PC-3 (cell line): ENCODE measurements around the gene SLFNL1. TPM values are rescaled to one million over a fixed set of nuclear protein-coding genes. Genes with fewer than 3 reads are reported as not detected.

Experiments used
- ATAC-seq: fragments of 200-7000 bp; cut with Tn5 transposase; 2 replicates; pipeline ENCODE4 v1.9.1; 2020; ENCODE audit warnings: mild to moderate bottlenecking, moderate library complexity
- BruUV-seq: library from RNA; stranded (reverse); fragments of 400-500 nt; replicated peaks from 2 replicates; lab custom pipeline; 2021; lab: Mats Ljungman, UMichigan
- CTCF ChIA-PET: fragments of 300-600 bp; sonication (Branson Sonifier 250); formaldehyde crosslinking; loops from one replicate; lab custom pipeline; 2022; ENCODE audit warnings: antibody characterized with exemption; lab: Charles Lee
- POLR2A ChIA-PET: fragments of 300-600 bp; sonication (Branson Sonifier 250); formaldehyde crosslinking; loops from one replicate; lab custom pipeline; 2022; ENCODE audit warnings: antibody characterized with exemption; ENCODE audit not compliant: unreplicated experiment; lab: Charles Lee
- DNase-seq: peaks from one replicate; pipeline ENCODE4 v3.0.0-alpha.2; 2015
- H2AFZ ChIP-seq: fragments of 300-600 bp; sonication (generic); 2 replicates; pipeline ENCODE4 v1.6.0; 2016; ENCODE audit warnings: antibody characterized with exemption, low read length
- H3F3A ChIP-seq: fragments of 300-600 bp; sonication (generic); one replicate; pipeline ENCODE4 v1.6.0; 2017; ENCODE audit warnings: antibody characterized with exemption, low read length, control low read depth, mild to moderate bottlenecking; ENCODE audit not compliant: unreplicated experiment
- H3K27ac ChIP-seq: fragments of 300-600 bp; sonication (generic); 2 replicates; pipeline ENCODE4 v1.5.1; 2016; ENCODE audit warnings: mild to moderate bottlenecking, low read length
- H3K27me3 ChIP-seq: fragments of 300-600 bp; sonication (generic); 2 replicates; pipeline ENCODE4 v1.6.1; 2016; ENCODE audit warnings: low read length, mixed read lengths
- H3K36me3 ChIP-seq: fragments of 300-600 bp; sonication (generic); 2 replicates; pipeline ENCODE4 v1.6.1; 2016; ENCODE audit warnings: low read depth, mixed run types, low read length, mixed read lengths
- H3K4me1 ChIP-seq: fragments of 300-600 bp; sonication (generic); 2 replicates; pipeline ENCODE4 v1.5.1; 2016; ENCODE audit warnings: low read length; ENCODE audit not compliant: insufficient read depth
- H3K4me2 ChIP-seq: fragments of 300-600 bp; sonication (generic); 2 replicates; pipeline ENCODE4 v1.6.0; 2016; ENCODE audit warnings: low read length
- H3K4me3 ChIP-seq: fragments of 300-600 bp; sonication (generic); 2 replicates; pipeline ENCODE4 v1.5.1; 2016; ENCODE audit warnings: mild to moderate bottlenecking, low read length, mixed read lengths
- H3K79me2 ChIP-seq: fragments of 300-600 bp; sonication (generic); 2 replicates; pipeline ENCODE4 v1.6.1; 2017; ENCODE audit warnings: low read length, mixed read lengths
- H3K9ac ChIP-seq: fragments of 300-600 bp; sonication (generic); 2 replicates; pipeline ENCODE4 v1.6.0; 2016; ENCODE audit warnings: mild to moderate bottlenecking, low read length
- H3K9me2 ChIP-seq: fragments of 300-600 bp; sonication (generic); replicated peaks from 2 replicates; pipeline ENCODE4 v1.6.1; 2016; ENCODE audit warnings: mixed run types, low read length, mixed read lengths
- H3K9me3 ChIP-seq: fragments of 300-600 bp; sonication (generic); 2 replicates; pipeline ENCODE4 v1.6.1; 2016; ENCODE audit warnings: low read length, mixed read lengths
- H4K20me1 ChIP-seq: fragments of 300-600 bp; sonication (generic); 2 replicates; pipeline ENCODE4 v1.6.1; 2016; ENCODE audit warnings: low read length, mixed read lengths
- EZH2 ChIP-seq: fragments of 300-600 bp; sonication (generic); IDR thresholded peaks from one replicate; pipeline ENCODE4 v1.6.1; 2017; ENCODE audit warnings: antibody characterized with exemption, mild to moderate bottlenecking, low read length; ENCODE audit not compliant: unreplicated experiment
- EZH2phosphoT487 ChIP-seq: fragments of 300-600 bp; sonication (generic); IDR thresholded peaks from 2 replicates; pipeline ENCODE4 v1.6.1; 2018; ENCODE audit warnings: mild to moderate bottlenecking, antibody characterized with exemption, low read length, borderline replicate concordance
- intact Hi-C: fragments of 100-400 bp; cut with micrococcal nuclease; formaldehyde crosslinking; loops from 2 replicates; pipeline ENCODE4 v1.9.0; 2023
- total RNA-seq: library from RNA; depleted of rRNA; stranded (reverse); fragments of >200 nt; gene quantifications from 2 replicates; pipeline ENCODE4 v1.2.3, GENCODE V29; 2014
- TF ChIP-seq, protein P1 (sequence below): fragments of 300-600 bp; sonication (generic); conservative IDR thresholded peaks from 2 replicates; pipeline ENCODE4 v1.5.1; 2017; ENCODE audit warnings: antibody characterized with exemption, low read depth, mild to moderate bottlenecking, low read length

Gene SLFNL1
- total RNA-seq, 1 experiment from 2014 or later: 0.22 TPM

DNA sequence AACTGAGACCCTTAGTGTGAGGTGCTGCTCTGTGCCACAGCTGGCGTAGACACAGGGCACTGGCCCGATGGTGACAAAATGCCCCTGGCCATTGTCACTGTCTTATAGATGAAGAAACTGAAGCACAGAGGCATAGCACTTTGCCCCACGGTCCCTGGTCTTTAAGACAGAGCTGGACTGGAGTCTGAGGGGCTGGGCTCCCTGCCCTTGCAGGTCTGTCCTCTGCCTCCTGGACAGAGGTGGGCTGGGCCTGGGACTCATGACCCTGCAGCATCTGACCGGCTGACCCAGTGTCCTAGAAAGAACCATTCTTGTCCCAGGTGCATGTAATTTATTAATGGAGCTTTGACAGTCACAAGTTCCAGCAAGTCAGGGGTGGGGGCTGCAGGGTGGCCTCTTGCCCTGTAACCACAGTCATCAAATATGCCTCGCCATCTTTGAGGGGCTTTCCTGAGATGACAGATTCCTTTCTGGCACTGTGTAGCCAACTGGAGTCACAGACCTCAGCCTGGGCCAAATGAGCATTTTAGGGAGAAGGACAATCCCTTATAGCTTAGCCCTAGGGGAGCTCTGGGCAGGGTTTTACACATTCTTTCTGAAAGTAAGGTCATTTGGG is 6.1 kb downstream of the SLFNL1 start:
- H3K27ac ChIP-seq: no peak overlapping the region
- no TSS peak for BruUV-seq
- DNase-seq (no peak), ATAC-seq (no peak)
- no peaks in the 10 kb centered on the region for H3F3A ChIP-seq
- H3K36me3 ChIP-seq: peaks cover 40% of the 10 kb centered on the region
- H3K4me1 ChIP-seq: no peaks in the 10 kb centered on the region
- H3K79me2 ChIP-seq: no peaks in the 10 kb centered on the region
- no peak overlapping the region for H3K4me2 ChIP-seq
- no peaks in the 10 kb centered on the region for H3K9me3 ChIP-seq
- H3K9ac ChIP-seq: no peak overlapping the region
- intact Hi-C loops: no loop called here
- TF ChIP-seq EZH2phosphoT487: no peak
- TF ChIP-seq EZH2: no peak
- TF ChIP-seq, protein P1, sequence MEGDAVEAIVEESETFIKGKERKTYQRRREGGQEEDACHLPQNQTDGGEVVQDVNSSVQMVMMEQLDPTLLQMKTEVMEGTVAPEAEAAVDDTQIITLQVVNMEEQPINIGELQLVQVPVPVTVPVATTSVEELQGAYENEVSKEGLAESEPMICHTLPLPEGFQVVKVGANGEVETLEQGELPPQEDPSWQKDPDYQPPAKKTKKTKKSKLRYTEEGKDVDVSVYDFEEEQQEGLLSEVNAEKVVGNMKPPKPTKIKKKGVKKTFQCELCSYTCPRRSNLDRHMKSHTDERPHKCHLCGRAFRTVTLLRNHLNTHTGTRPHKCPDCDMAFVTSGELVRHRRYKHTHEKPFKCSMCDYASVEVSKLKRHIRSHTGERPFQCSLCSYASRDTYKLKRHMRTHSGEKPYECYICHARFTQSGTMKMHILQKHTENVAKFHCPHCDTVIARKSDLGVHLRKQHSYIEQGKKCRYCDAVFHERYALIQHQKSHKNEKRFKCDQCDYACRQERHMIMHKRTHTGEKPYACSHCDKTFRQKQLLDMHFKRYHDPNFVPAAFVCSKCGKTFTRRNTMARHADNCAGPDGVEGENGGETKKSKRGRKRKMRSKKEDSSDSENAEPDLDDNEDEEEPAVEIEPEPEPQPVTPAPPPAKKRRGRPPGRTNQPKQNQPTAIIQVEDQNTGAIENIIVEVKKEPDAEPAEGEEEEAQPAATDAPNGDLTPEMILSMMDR: no peak
- H3K27me3 ChIP-seq: no peaks in the 10 kb centered on the region
- no peaks in the 10 kb centered on the region for H4K20me1 ChIP-seq
- ChIA-PET POLR2A (interaction anchor here (0.6 to 0.7 kb wide), 2 partner anchors 71 to 145 kb away, joined by 3 to 4 read pairs; no protein-coding TSS in a partner anchor), CTCF (no interaction called here)
- H3K4me3 ChIP-seq: no peak overlapping the region
- H3K9me2 ChIP-seq: no peaks in the 10 kb centered on the region
- H2AFZ ChIP-seq: no peak overlapping the region

DNA sequence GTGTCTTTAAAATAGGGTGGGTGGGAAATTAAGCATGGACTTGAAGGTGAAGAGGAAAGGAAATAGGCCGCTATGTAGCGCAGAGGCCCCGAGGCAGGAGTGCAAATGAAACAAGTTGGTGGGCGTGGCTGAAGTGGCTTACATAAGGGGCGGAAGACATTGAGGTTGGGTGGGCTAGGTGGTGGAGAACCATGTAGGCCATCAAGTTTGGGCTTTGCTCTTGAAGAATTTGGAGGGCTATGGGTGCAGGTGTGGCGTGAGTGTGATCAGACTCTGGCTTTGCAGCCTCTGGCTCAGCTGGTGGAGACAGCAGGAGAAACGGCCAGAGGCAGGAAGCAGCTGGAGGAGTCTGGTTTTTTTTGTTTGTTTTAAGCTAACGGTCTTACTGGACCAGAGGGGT is 6.7 kb downstream of the SLFNL1 start:
- H3K27me3 ChIP-seq: no peaks in the 10 kb centered on the region
- no peak overlapping the region for H2AFZ ChIP-seq
- intact Hi-C loops: no loop called here
- no peak overlapping the region for H3K4me3 ChIP-seq
- H3K9ac ChIP-seq: no peak overlapping the region
- no peaks in the 10 kb centered on the region for H3K9me2 ChIP-seq
- ChIA-PET POLR2A (interaction anchor here (0.6 to 0.7 kb wide), 2 partner anchors 71 to 146 kb away, joined by 3 to 4 read pairs; no protein-coding TSS in a partner anchor), CTCF (no interaction called here)
- ATAC-seq (no peak), DNase-seq (no peak)
- no peak overlapping the region for H3K4me2 ChIP-seq
- no peaks in the 10 kb centered on the region for H3K4me1 ChIP-seq
- H3K27ac ChIP-seq: no peak overlapping the region
- H4K20me1 ChIP-seq: no peaks in the 10 kb centered on the region
- H3K79me2 ChIP-seq: no peaks in the 10 kb centered on the region
- H3F3A ChIP-seq: no peaks in the 10 kb centered on the region
- H3K36me3 ChIP-seq: peaks cover 45% of the 10 kb centered on the region
- TF ChIP-seq, protein P1: no peak
- TF ChIP-seq EZH2phosphoT487 (no peak), EZH2 (no peak)
- no peaks in the 10 kb centered on the region for H3K9me3 ChIP-seq
- no TSS peak for BruUV-seq

DNA sequence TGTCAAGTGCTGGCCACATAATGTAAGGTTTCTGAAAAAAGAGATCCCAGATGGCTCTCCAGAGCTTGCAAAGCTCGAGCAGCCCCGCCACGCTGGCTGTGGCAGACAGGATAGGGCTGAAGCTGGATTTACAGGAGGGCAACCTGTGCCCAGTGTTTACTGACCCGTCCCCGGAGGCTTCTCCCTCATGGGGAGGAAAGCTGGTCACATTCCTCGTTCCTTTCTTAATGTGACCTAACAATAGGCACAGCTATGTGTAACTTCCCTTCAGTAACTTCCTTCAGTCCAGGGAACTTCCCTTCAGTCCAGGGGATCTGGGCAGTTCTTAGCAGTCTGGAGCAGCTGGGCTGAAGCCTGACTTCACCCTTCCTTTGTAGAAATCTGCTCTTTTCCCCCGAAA is 7.7 kb downstream of the SLFNL1 start:
- Histone ChIP-seq H3K4me3 (no peak overlapping the region), H4K20me1 (no peaks in the 10 kb centered on the region), H3F3A (no peaks in the 10 kb centered on the region), H3K9me2 (no peaks in the 10 kb centered on the region), H3K36me3 (peaks cover 56% of the 10 kb centered on the region), H3K9ac (no peak overlapping the region), H3K27ac (no peak overlapping the region), H3K27me3 (no peaks in the 10 kb centered on the region), H3K4me2 (no peak overlapping the region), H3K4me1 (no peaks in the 10 kb centered on the region), H2AFZ (no peak overlapping the region), H3K79me2 (no peaks in the 10 kb centered on the region), H3K9me3 (no peaks in the 10 kb centered on the region)
- DNase-seq (no peak), ATAC-seq (no peak)
- no TSS peak for BruUV-seq
- POLR2A ChIA-PET: interaction anchor here (0.7 kb wide), 1 partner anchor 199 kb away, joined by 4 read pairs; no protein-coding TSS in a partner anchor
- intact Hi-C loops: no loop called here
- CTCF ChIA-PET: no interaction called here
- TF ChIP-seq, protein P1: no peak
- TF ChIP-seq EZH2phosphoT487: no peak
- no peak for TF ChIP-seq EZH2
